ENCODE results near the gene RASAL1.
A peak's percentile ranks its signal among the peaks of the same experiment; 100 is the strongest.

Gene RASAL1

GRCh38 chr12:113056631-113057488, 78.7 kb downstream of the RASAL1 start, which contains the start of gene DTX1:
Gene DTX1 (plus strand): TSS chr12:113056730. CDS start chr12:113058193, 1,463 bp downstream.
- H2AFZ ChIP-seq (ENCODE audit: low read depth, low read length): no peak within 1 kb of the TSS
- no peak within 1 kb of the TSS for H4K91ac ChIP-seq (ENCODE audit: low read length)
- H3K9me3 ChIP-seq (ENCODE audit: control insufficient read depth, low read length): no peaks in the 10 kb centered on the region
- no peak within 1 kb of the TSS for H3K14ac ChIP-seq (ENCODE audit: low read length in 2 of 2)
- peaks cover 11% of the 10 kb centered on the region for H3K4me1 ChIP-seq (ENCODE audit: control insufficient read depth, insufficient read depth, low read depth, low read length)
- no peak within 1 kb of the TSS for H3K27ac ChIP-seq (ENCODE audit: low read length, poor library complexity, severe bottlenecking)
- H4K8ac ChIP-seq (ENCODE audit: low read length): no peak within 1 kb of the TSS
- 1% methylated on average over 57 of the region's 94 CpGs for WGBS
- H3K9ac ChIP-seq (ENCODE audit: low read length): peak within 1 kb of the TSS; percentile 26
- no peaks in the 10 kb centered on the region for H3K36me3 ChIP-seq (ENCODE audit: control insufficient read depth in 1 of 2, insufficient read depth in 2 of 2, low read depth in 1 of 2, low read length in 2 of 2)
- peak within 1 kb of the TSS; percentile 31 to 59 for H3K4me3 ChIP-seq (ENCODE audit: insufficient read depth in 1 of 2, low read depth in 1 of 2, low read length in 2 of 2)
- H3K4me2 ChIP-seq (ENCODE audit: low read length, poor library complexity, severe bottlenecking): peak within 1 kb of the TSS; percentile 79
- no peak within 1 kb of the TSS for H3K23ac ChIP-seq (ENCODE audit: low read length in 2 of 2)
- H2BK120ac ChIP-seq (ENCODE audit: low read depth, low read length): no peak within 1 kb of the TSS
- H2AK5ac ChIP-seq (ENCODE audit: low read length, severe bottlenecking): no peak within 1 kb of the TSS
- H3K18ac ChIP-seq (ENCODE audit: low read depth in 1 of 2, low read length in 2 of 2): no peak within 1 kb of the TSS
- no peak within 1 kb of the TSS for H2BK15ac ChIP-seq (ENCODE audit: low read depth, poor library complexity, severe bottlenecking)
- H2BK5ac ChIP-seq (ENCODE audit: low read depth, low read length, poor library complexity, severe bottlenecking): no peak within 1 kb of the TSS
- no peak within 1 kb of the TSS for H2BK12ac ChIP-seq (ENCODE audit: low read length in 2 of 2)
- H3K4ac ChIP-seq (ENCODE audit: low read depth in 1 of 2, low read length in 2 of 2): no peak within 1 kb of the TSS
- peaks cover 74 to 91% of the 10 kb centered on the region in 2 experiments for H3K27me3 ChIP-seq (ENCODE audit: control insufficient read depth in 1 of 2, insufficient read depth in 1 of 2, low read length in 2 of 2)
- H3K79me1 ChIP-seq (replicated peaks; ENCODE audit: low read length, poor library complexity, severe bottlenecking): no peaks in the 10 kb centered on the region
- no peak for DNase-seq

- no peak overlapping the region for H3K14ac ChIP-seq (ENCODE audit: low read length in 2 of 2)
- peaks cover 11% of the 10 kb centered on the region for H3K4me1 ChIP-seq (ENCODE audit: control insufficient read depth, insufficient read depth, low read depth, low read length)
- no peak overlapping the region for H2AK5ac ChIP-seq (ENCODE audit: low read length, severe bottlenecking)
- no peak overlapping the region for H2BK12ac ChIP-seq (ENCODE audit: low read length in 2 of 2)
- no peaks in the 10 kb centered on the region for H3K79me1 ChIP-seq (replicated peaks; ENCODE audit: low read length, poor library complexity, severe bottlenecking)
- no peak overlapping the region for H2BK120ac ChIP-seq (ENCODE audit: low read depth, low read length)
- H3K4ac ChIP-seq (ENCODE audit: low read depth in 1 of 2, low read length in 2 of 2): no peak overlapping the region
- H4K91ac ChIP-seq (ENCODE audit: low read length): no peak overlapping the region
- no peaks in the 10 kb centered on the region for H3K9me3 ChIP-seq (ENCODE audit: control insufficient read depth, low read length)
- no peak overlapping the region for H4K8ac ChIP-seq (ENCODE audit: low read length)
- H3K27ac ChIP-seq (ENCODE audit: low read length, poor library complexity, severe bottlenecking): no peak overlapping the region
- H2AFZ ChIP-seq (ENCODE audit: low read depth, low read length): no peak overlapping the region
- H3K23ac ChIP-seq (ENCODE audit: low read length in 2 of 2): no peak overlapping the region
- H3K9ac ChIP-seq (ENCODE audit: low read length): no peak overlapping the region
- no peak overlapping the region for H2BK15ac ChIP-seq (ENCODE audit: low read depth, poor library complexity, severe bottlenecking)
- peaks cover 79 to 93% of the 10 kb centered on the region in 2 experiments for H3K27me3 ChIP-seq (ENCODE audit: control insufficient read depth in 1 of 2, insufficient read depth in 1 of 2, low read length in 2 of 2)
- no peaks in the 10 kb centered on the region for H3K36me3 ChIP-seq (ENCODE audit: control insufficient read depth in 1 of 2, insufficient read depth in 2 of 2, low read depth in 1 of 2, low read length in 2 of 2)
- no peak for DNase-seq
- no peak overlapping the region for H3K18ac ChIP-seq (ENCODE audit: low read depth in 1 of 2, low read length in 2 of 2)
- H3K4me3 ChIP-seq (ENCODE audit: insufficient read depth in 1 of 2, low read depth in 1 of 2, low read length in 2 of 2): peak overlapping the region; percentile 31 to 59
- WGBS: 48% methylated on average over 3 of the region's 8 CpGs
- peak overlapping the region; percentile 79 for H3K4me2 ChIP-seq (ENCODE audit: low read length, poor library complexity, severe bottlenecking)
- H2BK5ac ChIP-seq (ENCODE audit: low read depth, low read length, poor library complexity, severe bottlenecking): no peak overlapping the region
Measured at GRCh38 chr12:113056381-113056630, 79.3 kb downstream of the RASAL1 start.

DNA sequence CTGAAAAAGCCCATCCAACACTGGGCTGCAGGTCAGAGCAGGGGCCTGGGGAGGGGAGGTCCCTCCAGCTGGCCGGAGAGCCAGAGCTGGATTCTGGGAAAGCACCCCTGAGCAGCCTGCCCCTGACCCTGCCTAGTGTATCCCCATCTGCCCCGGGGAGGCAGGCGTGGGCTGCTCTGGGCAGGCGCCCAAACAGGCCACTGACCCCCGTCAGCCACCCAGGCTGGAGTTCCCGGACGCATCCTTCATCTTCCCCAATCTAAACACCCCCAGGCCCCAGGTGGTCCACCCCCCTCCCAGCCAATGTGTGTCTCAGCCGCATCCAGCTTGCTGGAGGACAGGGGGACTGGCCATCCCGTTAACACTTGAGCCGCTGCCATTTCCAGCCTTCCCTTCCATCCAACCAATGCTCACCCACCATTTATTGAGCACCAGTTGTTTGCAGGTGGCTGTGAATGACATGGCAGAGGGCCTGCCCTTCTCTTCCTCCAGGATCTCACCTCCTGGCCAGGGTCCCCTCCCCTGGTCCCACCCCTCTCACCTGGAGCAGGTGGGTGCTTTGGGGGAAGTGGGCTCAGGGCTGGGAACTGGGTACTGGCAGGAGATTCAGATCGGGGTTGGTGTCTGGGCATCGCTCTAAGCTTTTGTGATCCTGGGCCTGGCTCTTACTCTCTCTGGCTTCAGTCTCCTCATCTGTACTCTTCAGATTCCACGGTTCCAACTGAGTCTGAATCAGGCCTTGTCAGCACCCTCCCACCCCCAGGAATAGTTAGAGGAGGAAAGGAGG, 79.8 kb downstream of the RASAL1 start:
- Histone ChIP-seq H3K18ac (ENCODE audit: low read depth in 1 of 2, low read length in 2 of 2) (no peak overlapping the region), H3K36me3 (ENCODE audit: control insufficient read depth in 1 of 2, insufficient read depth in 2 of 2, low read depth in 1 of 2, low read length in 2 of 2) (no peaks in the 10 kb centered on the region), H2BK5ac (ENCODE audit: low read depth, low read length, poor library complexity, severe bottlenecking) (no peak overlapping the region), H3K27ac (ENCODE audit: low read length, poor library complexity, severe bottlenecking) (no peak overlapping the region), H3K27me3 (ENCODE audit: control insufficient read depth in 1 of 2, insufficient read depth in 1 of 2, low read length in 2 of 2) (peaks cover 82 to 88% of the 10 kb centered on the region in 2 experiments), H2BK15ac (ENCODE audit: low read depth, poor library complexity, severe bottlenecking) (no peak overlapping the region), H2AK5ac (ENCODE audit: low read length, severe bottlenecking) (no peak overlapping the region), H3K23ac (ENCODE audit: low read length in 2 of 2) (no peak overlapping the region), H3K4ac (ENCODE audit: low read depth in 1 of 2, low read length in 2 of 2) (no peak overlapping the region), H3K79me1 (replicated peaks; ENCODE audit: low read length, poor library complexity, severe bottlenecking) (no peaks in the 10 kb centered on the region), H3K14ac (ENCODE audit: low read length in 2 of 2) (no peak overlapping the region), H3K9me3 (ENCODE audit: control insufficient read depth, low read length) (no peaks in the 10 kb centered on the region), H3K9ac (ENCODE audit: low read length) (no peak overlapping the region), H2BK12ac (ENCODE audit: low read length in 2 of 2) (no peak overlapping the region), H4K8ac (ENCODE audit: low read length) (no peak overlapping the region), H2BK120ac (ENCODE audit: low read depth, low read length) (no peak overlapping the region), H2AFZ (ENCODE audit: low read depth, low read length) (no peak overlapping the region), H3K4me1 (ENCODE audit: control insufficient read depth, insufficient read depth, low read depth, low read length) (peaks cover 11% of the 10 kb centered on the region), H4K91ac (ENCODE audit: low read length) (no peak overlapping the region), H3K4me3 (ENCODE audit: insufficient read depth in 1 of 2, low read depth in 1 of 2, low read length in 2 of 2) (no peak overlapping the region), H3K4me2 (ENCODE audit: low read length, poor library complexity, severe bottlenecking) (no peak overlapping the region)
- no peak for DNase-seq
- 69% methylated on average over 11 of the region's 13 CpGs for WGBS

GRCh38 chr12:113054948-113055486, 80.5 kb downstream of the RASAL1 start:
- H2AK5ac ChIP-seq (ENCODE audit: low read length, severe bottlenecking): no peak overlapping the region
- H3K79me1 ChIP-seq (replicated peaks; ENCODE audit: low read length, poor library complexity, severe bottlenecking): no peaks in the 10 kb centered on the region
- no peak overlapping the region for H4K8ac ChIP-seq (ENCODE audit: low read length)
- no peak overlapping the region for H3K4ac ChIP-seq (ENCODE audit: low read depth in 1 of 2, low read length in 2 of 2)
- H3K4me2 ChIP-seq (ENCODE audit: low read length, poor library complexity, severe bottlenecking): no peak overlapping the region
- peaks cover 12% of the 10 kb centered on the region for H3K4me1 ChIP-seq (ENCODE audit: control insufficient read depth, insufficient read depth, low read depth, low read length)
- no peak overlapping the region for H2BK15ac ChIP-seq (ENCODE audit: low read depth, poor library complexity, severe bottlenecking)
- no peak overlapping the region for H3K4me3 ChIP-seq (ENCODE audit: insufficient read depth in 1 of 2, low read depth in 1 of 2, low read length in 2 of 2)
- no peak overlapping the region for H2BK5ac ChIP-seq (ENCODE audit: low read depth, low read length, poor library complexity, severe bottlenecking)
- H3K27me3 ChIP-seq (ENCODE audit: control insufficient read depth in 1 of 2, insufficient read depth in 1 of 2, low read length in 2 of 2): peaks cover 80 to 84% of the 10 kb centered on the region in 2 experiments
- H3K9me3 ChIP-seq (ENCODE audit: control insufficient read depth, low read length): no peaks in the 10 kb centered on the region
- no peak overlapping the region for H2BK120ac ChIP-seq (ENCODE audit: low read depth, low read length)
- no peak overlapping the region for H4K91ac ChIP-seq (ENCODE audit: low read length)
- H3K9ac ChIP-seq (ENCODE audit: low read length): no peak overlapping the region
- no peak overlapping the region for H3K14ac ChIP-seq (ENCODE audit: low read length in 2 of 2)
- no peak overlapping the region for H2AFZ ChIP-seq (ENCODE audit: low read depth, low read length)
- H3K27ac ChIP-seq (ENCODE audit: low read length, poor library complexity, severe bottlenecking): no peak overlapping the region
- no peaks in the 10 kb centered on the region for H3K36me3 ChIP-seq (ENCODE audit: control insufficient read depth in 1 of 2, insufficient read depth in 2 of 2, low read depth in 1 of 2, low read length in 2 of 2)
- H3K18ac ChIP-seq (ENCODE audit: low read depth in 1 of 2, low read length in 2 of 2): no peak overlapping the region
- H3K23ac ChIP-seq (ENCODE audit: low read length in 2 of 2): no peak overlapping the region
- 68% methylated on average over 3 of the region's 4 CpGs for WGBS
- no peak overlapping the region for H2BK12ac ChIP-seq (ENCODE audit: low read length in 2 of 2)
- no peak for DNase-seq

All from mesenchymal stem cell (in vitro differentiated cells and primary cell).